Measurements from ENCODE around the gene CFAP157. TPM values are rescaled to one million over a fixed set of nuclear protein-coding genes. Genes with fewer than 3 reads are reported as not detected.

The CFAP157 gene
- total and polyA plus RNA-seq, 2 of the 13 experiments (the other 11 are each of a cell fraction or from before 2014, with no cell fraction given) = 0.07 TPM; not detected in 1

- TF ChIP-seq MXD3 (CRISPR knock-in tag; IDR thresholded peaks at IDR 0.05) (peak; percentile 56; the same call in 1 of the 2 replicates), CHD2 (IDR thresholded peaks at IDR 0.05; ENCODE audit: low read depth, low read length) (0 out of 2 replicates have a peak, but pooled peaks have one; percentile 30), GTF2F1 (IDR thresholded peaks at IDR 0.05; ENCODE audit: low read length) (no peak), ZNF414 (CRISPR knock-in tag; IDR thresholded peaks at IDR 0.05) (no peak; the same call in 1 of the 2 replicates), SNAPC5 (CRISPR knock-in tag; IDR thresholded peaks at IDR 0.05; ENCODE audit: borderline replicate concordance) (no peak), ZNF3 (CRISPR knock-in tag; IDR thresholded peaks at IDR 0.05) (no peak), CAMTA2 (CRISPR knock-in tag; IDR thresholded peaks at IDR 0.05; ENCODE audit: borderline replicate concordance) (no peak), TIGD3 (CRISPR knock-in tag; IDR thresholded peaks at IDR 0.05; ENCODE audit: borderline replicate concordance) (no peak), RBM22 (optimal IDR thresholded peaks at IDR 0.05; ENCODE audit: low read length) (peak; percentile 99), THYN1 (CRISPR knock-in tag; IDR thresholded peaks at IDR 0.05; ENCODE audit: borderline replicate concordance, low read depth) (no peak), CENPT (CRISPR knock-in tag; IDR thresholded peaks at IDR 0.05; ENCODE audit: low read depth) (no peak), DBP (CRISPR knock-in tag; IDR thresholded peaks at IDR 0.05; ENCODE audit: not compliant biosample characterization) (no peak), ZBTB21 (CRISPR knock-in tag; IDR thresholded peaks at IDR 0.05) (no peak), CCAR2 (optimal IDR thresholded peaks at IDR 0.05; ENCODE audit: low read depth, low read length) (no peak), RNF219 (CRISPR knock-in tag; IDR thresholded peaks at IDR 0.05) (no peak), SNRNP70 (IDR thresholded peaks at IDR 0.05; ENCODE audit: low read depth, low read length) (no peak), ZNF574 (CRISPR knock-in tag; IDR thresholded peaks at IDR 0.05) (peak; percentile 87), HOXD1 (CRISPR knock-in tag; IDR thresholded peaks at IDR 0.05) (peak; percentile 72; the same call in 1 of the 2 replicates), ZNF264 (CRISPR knock-in tag; IDR thresholded peaks at IDR 0.05) (no peak), CHCHD3 (CRISPR knock-in tag; IDR thresholded peaks at IDR 0.05) (no peak), IKZF1 (IDR thresholded peaks at IDR 0.05) (no peak)
These were observed 28.1 kb downstream of the CFAP157 start, which contains the start of gene TOR2A (continued) for GRCh38 chr9:127734747-127735529.
